Ishikawa (cell line): ENCODE measurements around the gene NTM.

Experiments
- CREB1 ChIP-seq: IDR thresholded peaks from 2 replicates; pipeline ENCODE4 v1.6.1; 2012; ENCODE audit warnings: low read depth
- TF ChIP-seq, protein P1 (sequence below): IDR thresholded peaks from 2 replicates; pipeline ENCODE4 v1.6.1; 2012

DNA sequence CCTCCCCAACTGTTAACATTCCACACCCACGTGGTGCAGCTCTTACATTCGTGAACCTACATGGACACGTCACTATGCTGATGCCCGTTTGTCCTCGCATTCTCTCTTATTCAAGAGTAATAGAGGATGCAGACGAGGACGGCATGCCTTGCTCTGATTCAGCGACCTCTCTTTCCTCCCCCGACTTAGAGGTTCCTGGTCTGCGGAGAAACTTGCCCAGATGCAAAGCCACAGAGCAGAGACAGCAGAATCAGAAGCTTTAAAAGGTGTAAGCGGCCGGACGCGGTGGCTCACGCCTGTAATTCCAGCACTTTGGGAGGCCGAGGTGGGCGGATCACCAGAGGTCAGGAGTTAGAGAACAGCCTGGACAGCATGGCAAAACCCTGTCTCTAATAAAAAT is 288.0 kb downstream of the NTM start:
- no peak for TF ChIP-seq CREB1
- TF ChIP-seq, protein P1, sequence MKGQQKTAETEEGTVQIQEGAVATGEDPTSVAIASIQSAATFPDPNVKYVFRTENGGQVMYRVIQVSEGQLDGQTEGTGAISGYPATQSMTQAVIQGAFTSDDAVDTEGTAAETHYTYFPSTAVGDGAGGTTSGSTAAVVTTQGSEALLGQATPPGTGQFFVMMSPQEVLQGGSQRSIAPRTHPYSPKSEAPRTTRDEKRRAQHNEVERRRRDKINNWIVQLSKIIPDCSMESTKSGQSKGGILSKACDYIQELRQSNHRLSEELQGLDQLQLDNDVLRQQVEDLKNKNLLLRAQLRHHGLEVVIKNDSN: no peak
